ENCODE results near the gene PKD1L1.

DNA sequence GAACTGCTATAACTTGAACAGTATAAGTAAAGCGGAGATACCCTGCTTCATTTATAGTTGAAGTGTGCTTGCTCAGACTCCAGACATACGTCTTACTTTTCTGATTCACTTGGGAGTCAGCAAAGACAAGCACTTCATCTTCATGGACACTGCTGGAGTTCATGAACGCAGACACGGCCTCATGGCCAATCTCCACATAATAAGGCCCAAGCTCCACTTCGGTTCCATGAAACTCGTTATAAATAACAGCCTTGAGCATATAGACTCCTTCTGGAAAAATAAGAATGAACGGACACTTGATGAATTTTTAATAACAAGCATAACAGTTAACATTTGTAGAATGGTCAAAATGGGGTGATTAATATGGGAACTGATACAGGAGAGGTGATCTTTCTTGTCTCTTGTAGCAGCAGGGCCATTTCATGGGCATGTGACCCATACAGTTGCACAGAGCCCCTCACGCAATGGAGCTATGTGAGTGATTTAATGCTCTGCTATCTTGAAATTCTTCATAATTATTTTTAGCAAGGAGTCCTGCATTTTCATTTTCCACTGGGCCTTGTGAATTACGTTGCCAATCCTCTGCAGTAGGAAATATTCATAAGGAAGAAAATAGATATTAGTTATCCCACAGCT lies 40.2 kb downstream of the PKD1L1 start:
- TF ChIP-seq CTCF (IDR thresholded peaks at IDR 0.05) (no peak), POLR2A (IDR thresholded peaks at IDR 0.05) (no peak), POLR2AphosphoS5 (IDR thresholded peaks at IDR 0.05) (no peak)

Measured in sigmoid colon (tissue), 4 donors.